ENCODE results near the gene HSD3B1.
"Not testable (repeated sequence)": the region's sequence is repeated elsewhere in the genome, so short reads cannot be mapped to it uniquely, and the experiment has no call there.

The HSD3B1 gene

DNA sequence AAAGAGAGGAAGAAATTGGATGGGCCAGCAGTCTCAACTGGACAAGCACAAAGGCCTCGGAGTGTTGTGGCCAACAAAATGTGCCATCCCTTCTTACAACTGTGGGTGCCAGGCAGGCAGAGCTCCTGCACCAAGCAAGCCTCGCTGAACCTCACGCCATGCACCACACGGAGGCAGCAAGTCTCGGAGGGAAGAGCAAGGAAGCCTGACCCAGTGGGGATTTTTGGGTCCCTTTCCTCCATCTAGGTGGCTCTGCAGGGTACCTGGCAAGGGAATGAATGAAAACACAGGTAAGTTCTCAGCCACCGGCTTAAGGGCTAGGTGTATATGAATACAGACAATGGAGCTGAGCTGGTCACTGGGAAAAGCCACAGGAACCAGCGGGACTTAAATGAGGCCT is 40.8 kb downstream of the HSD3B1 start:
- DNase-seq (ENCODE audit: insufficient read length, low spot score) (no peak), FAIRE-seq (no peak)
- no peak for TF ChIP-seq POLR2AphosphoS5 (IDR thresholded peaks at IDR 0.05; ENCODE audit: low read depth, low read length)
- no peak for TF ChIP-seq POU2F2 (IDR thresholded peaks at IDR 0.05; ENCODE audit: low read depth, low read length)
- no peak for TF ChIP-seq TAF1 (IDR thresholded peaks at IDR 0.05; ENCODE audit: low read depth, low read length)
- TF ChIP-seq POLR2A (IDR thresholded peaks at IDR 0.05; ENCODE audit: low read depth, low read length), result no peak
- no peak for TF ChIP-seq PAX5 (IDR thresholded peaks at IDR 0.05; ENCODE audit: insufficient read depth, low read length, severe bottlenecking)
- TF ChIP-seq SPI1 (IDR thresholded peaks at IDR 0.05; ENCODE audit: low read depth, low read length), result no peak

DNA sequence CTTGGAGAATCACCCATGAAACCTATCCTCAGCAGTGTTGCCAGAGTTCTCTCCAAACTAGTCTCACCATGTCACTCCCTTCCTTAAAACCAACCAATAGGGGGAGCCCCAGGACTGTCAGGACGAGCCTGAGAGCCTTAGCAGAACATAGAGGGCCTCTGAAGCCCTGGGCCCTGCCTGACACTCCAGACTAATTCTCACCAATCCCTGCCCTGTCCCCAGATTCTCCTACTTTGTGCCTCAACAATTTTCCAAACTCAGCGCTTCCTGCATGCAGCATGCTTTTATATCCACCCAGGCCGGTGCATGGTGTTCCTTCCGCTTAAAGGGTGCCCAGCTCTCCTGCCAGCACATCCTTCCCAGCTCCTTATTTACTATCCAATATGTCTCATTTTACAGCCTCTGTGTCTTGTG is 42.7 kb downstream of the HSD3B1 start:
- DNase-seq (ENCODE audit: insufficient read length, low spot score) (no peak), FAIRE-seq (peak; percentile 38)
- no peak for TF ChIP-seq PAX5 (IDR thresholded peaks at IDR 0.05; ENCODE audit: insufficient read depth, low read length, severe bottlenecking)
- no peak for TF ChIP-seq TAF1 (IDR thresholded peaks at IDR 0.05; ENCODE audit: low read depth, low read length)

DNA sequence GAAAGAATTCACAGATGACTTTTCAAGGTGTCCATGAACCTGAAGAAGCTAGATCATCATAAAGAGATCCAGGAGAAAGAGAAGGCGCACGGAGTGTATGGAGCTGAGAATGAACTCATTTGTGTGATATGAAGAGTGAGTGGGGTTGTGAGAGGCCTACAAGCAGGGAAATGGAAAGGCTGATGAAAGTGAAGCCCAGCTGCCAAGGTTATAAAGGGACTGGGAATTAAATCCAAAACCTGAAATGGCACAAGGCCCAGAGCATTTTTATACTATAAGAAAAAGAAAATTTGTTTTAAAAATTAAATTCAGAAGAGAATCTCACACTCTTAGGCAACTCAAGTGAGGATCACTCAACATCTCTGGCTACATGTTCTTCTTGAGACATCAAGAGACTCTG is 43.4 kb downstream of the HSD3B1 start:
- DNase-seq (ENCODE audit: insufficient read length, low spot score), result no peak
- FAIRE-seq, result no peak
- no peak for TF ChIP-seq TAF1 (IDR thresholded peaks at IDR 0.05; ENCODE audit: low read depth, low read length)
- no peak for TF ChIP-seq POLR2A (IDR thresholded peaks at IDR 0.05; ENCODE audit: low read depth, low read length)
- TF ChIP-seq PAX5 (IDR thresholded peaks at IDR 0.05; ENCODE audit: insufficient read depth, low read length, severe bottlenecking), result no peak
- no peak for TF ChIP-seq SPI1 (IDR thresholded peaks at IDR 0.05; ENCODE audit: low read depth, low read length)

DNA sequence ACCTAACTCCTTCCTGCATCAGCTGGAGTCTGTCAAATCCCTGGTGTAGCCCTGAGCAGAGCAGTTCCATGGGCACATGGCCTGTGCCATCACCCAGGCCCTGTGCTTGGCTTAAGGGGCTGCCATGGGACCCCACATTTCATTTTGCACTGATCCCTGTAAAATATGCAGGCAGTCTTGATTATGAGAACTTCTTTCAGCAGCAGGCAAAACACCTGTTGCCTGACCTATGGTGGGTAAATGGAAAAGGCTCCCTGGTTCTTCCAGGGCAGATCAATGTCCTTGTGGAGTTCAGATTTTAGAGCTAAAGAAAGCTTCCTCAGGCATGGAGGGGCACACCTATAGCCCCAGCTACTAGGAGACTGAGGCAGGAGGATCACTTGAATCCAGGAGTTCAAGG is 44.2 kb downstream of the HSD3B1 start:
- TF ChIP-seq POU2F2 (IDR thresholded peaks at IDR 0.05; ENCODE audit: low read depth, low read length), result no peak
- no peak for TF ChIP-seq POLR2A (IDR thresholded peaks at IDR 0.05; ENCODE audit: low read depth, low read length)
- no peak for TF ChIP-seq TAF1 (IDR thresholded peaks at IDR 0.05; ENCODE audit: low read depth, low read length)
- TF ChIP-seq SPI1 (IDR thresholded peaks at IDR 0.05; ENCODE audit: low read depth, low read length), result no peak
- TF ChIP-seq POLR2AphosphoS5 (IDR thresholded peaks at IDR 0.05; ENCODE audit: low read depth, low read length), result no peak
- TF ChIP-seq PAX5 (IDR thresholded peaks at IDR 0.05; ENCODE audit: insufficient read depth, low read length, severe bottlenecking), result no peak
- FAIRE-seq (no peak), DNase-seq (ENCODE audit: insufficient read length, low spot score) (no peak)

DNA sequence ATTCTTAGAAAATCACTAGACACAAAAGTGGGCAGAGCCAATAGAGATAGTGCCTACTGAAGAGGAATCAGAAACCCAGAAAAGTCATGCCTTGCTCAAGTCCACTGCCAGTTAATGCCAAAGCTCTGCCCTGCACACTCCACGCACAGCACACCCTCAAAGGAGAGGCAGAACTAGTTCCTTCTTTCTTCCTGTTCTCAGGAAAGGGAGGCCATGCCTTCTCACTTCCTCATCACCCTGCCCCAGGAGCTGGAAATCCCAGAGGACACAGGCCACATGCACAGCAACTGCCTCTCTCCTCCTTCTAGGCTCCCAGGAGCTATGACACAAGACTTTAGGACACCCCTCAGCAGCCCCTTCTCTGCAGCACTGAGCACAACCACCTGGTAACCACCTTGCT is 45.6 kb downstream of the HSD3B1 start:
- FAIRE-seq; DNase-seq (ENCODE audit: insufficient read length, low spot score): not testable (repeated sequence)

DNA sequence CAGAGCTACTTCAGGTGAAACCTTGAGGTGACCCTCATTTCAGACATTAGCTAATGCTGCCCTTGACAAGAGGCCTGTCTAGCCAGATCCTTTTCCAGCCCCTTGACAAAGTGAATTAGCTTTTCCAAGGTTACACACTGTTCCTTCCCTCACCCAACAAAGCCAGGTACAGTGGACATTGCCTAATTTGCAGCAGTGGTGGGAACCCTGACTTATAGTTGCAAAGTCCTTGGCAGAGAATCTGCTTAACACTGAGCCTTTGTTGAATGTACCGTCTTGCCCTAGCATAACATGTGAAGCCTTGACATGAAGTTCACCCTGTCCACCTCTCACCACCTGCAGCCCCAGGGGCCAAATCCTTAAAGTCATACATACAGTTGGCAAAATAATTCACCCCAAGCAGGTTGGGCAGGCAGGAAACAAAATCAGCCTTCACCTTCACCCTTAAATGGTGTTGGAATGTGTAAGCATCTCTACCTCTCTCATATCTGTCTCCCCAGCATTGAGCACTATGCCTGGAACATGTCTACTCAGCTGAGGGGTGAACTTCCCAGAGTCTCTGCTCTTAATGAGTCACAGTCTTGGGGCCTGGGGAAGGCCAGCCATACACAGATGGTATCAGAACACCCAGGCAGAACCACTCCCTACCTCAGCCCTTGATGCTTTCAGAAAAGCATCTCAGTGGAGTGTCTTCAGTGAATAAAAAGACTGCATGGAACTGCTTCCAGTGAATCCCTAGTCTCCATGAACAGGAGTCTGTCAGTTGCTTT is 46.5 kb downstream of the HSD3B1 start:
- not testable (repeated sequence) for FAIRE-seq; DNase-seq (ENCODE audit: insufficient read length, low spot score)

DNA sequence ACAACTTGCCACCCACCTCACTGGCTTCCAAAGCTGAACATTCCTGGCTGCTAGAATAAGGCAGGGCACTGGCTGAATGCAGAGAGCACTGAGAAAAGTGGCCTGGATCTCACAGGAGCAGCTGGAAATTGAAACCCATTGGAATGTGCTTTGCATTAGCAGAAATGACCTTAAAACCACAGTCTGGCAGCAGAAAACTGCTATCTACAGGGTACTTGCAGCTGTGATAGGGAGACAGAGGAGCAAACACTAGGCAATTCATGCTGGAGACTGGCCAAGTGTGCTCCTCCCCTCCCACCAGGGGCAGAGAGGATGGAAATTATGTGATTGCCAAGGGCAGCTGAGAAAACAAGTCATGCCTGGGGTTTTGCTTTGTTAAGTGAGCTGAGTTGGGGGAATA is 47.2 kb downstream of the HSD3B1 start:
- FAIRE-seq (no peak), DNase-seq (ENCODE audit: insufficient read length, low spot score) (no peak)
- no peak for TF ChIP-seq POU2F2 (IDR thresholded peaks at IDR 0.05; ENCODE audit: low read depth, low read length)
- no peak for TF ChIP-seq PAX5 (IDR thresholded peaks at IDR 0.05; ENCODE audit: insufficient read depth, low read length, severe bottlenecking)

DNA sequence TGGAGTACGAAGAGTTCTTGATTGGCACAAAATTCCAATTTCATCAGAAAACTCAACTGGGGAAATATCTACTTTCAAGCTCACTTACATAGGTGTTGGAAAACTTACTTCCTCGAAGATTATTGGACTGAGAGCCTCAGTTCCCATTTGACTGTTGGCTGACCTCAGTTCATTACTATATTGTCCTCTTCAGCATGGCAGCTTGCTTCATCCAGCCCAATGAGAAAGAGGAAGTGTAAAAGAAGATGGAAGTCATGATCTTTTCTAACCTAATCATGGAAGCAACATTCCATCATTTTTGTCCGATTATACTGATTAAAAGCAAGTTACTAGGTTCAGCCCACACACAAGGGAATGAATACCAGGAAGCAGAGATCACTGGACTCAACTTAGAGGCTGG is 49.4 kb downstream of the HSD3B1 start:
- DNase-seq (ENCODE audit: insufficient read length, low spot score), result no peak
- TF ChIP-seq PAX5 (IDR thresholded peaks at IDR 0.05; ENCODE audit: insufficient read depth, low read length, severe bottlenecking), result no peak
- 0 out of 2 replicates have a peak, but pooled peaks have one; percentile 11 for TF ChIP-seq SPI1 (IDR thresholded peaks at IDR 0.05; ENCODE audit: low read depth, low read length)
- FAIRE-seq, result no peak

DNA sequence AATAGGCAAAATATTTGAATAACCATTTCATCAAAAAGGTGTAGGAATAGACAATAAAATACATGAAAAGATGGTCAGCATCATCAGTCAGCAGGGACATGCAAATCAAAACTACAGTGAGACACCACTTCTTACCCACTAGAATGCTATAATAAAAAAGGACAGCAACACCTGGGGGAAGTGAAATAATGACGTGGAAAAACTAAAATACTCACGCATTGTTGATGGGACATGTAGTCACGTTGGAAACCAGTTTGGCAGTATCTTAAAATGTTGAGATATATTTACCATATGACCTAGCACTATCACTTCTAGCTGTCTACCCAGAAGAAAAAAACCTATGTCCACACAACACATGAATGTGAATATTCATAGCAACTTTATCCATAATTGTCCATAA is 53.4 kb downstream of the HSD3B1 start:
- DNase-seq (ENCODE audit: insufficient read length, low spot score); FAIRE-seq: not testable (repeated sequence)

DNA sequence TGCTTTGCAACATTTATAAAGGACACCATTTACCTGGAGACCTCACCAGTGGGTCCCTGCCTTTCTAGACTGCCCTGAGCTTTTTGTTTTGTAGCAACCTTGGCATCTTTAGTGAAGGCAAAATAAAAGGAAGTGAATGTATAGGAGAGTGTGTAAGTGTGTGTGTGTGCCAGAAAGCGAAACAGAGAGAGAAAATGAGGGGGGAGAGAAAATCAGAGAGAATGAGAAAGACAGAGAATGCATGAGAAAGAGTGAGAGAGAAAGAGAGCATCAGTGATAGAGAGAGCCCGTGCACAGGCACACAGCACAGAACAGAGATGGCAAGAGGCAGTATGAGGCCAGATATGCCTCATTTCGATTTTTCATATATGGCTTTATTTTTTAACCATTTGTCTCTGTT is 57.5 kb downstream of the HSD3B1 start:
- TF ChIP-seq POU2F2 (IDR thresholded peaks at IDR 0.05; ENCODE audit: low read depth, low read length), result no peak
- TF ChIP-seq TAF1 (IDR thresholded peaks at IDR 0.05; ENCODE audit: low read depth, low read length), result no peak
- no peak for TF ChIP-seq POLR2A (IDR thresholded peaks at IDR 0.05; ENCODE audit: low read depth, low read length)
- no peak for TF ChIP-seq POLR2AphosphoS5 (IDR thresholded peaks at IDR 0.05; ENCODE audit: low read depth, low read length)
- peak; percentile 83 for TF ChIP-seq SPI1 (IDR thresholded peaks at IDR 0.05; ENCODE audit: low read depth, low read length)
- no peak for FAIRE-seq
- no peak for DNase-seq (ENCODE audit: insufficient read length, low spot score)
